Measurements from ENCODE around the gene RPL13.
"Not testable (repeated sequence)": the region's sequence is repeated elsewhere in the genome, so short reads cannot be mapped to it uniquely, and the experiment has no call there.

The RPL13 gene

GRCh38 chr16:89581045-89581695 lies 20.7 kb downstream of the RPL13 start:
- FAIRE-seq: no peak

GRCh38 chr16:89581861-89582563 lies 21.5 kb downstream of the RPL13 start:
- FAIRE-seq: no peak

GRCh38 chr16:89582614-89583196 lies 22.2 kb downstream of the RPL13 start:
- FAIRE-seq: no peak

GRCh38 chr16:89583197-89583894 lies 22.9 kb downstream of the RPL13 start:
- FAIRE-seq: no peak

- no peak for FAIRE-seq
Observed at GRCh38 chr16:89583895-89584644, 23.6 kb downstream of the RPL13 start.

- FAIRE-seq: no peak
Observed at GRCh38 chr16:89584768-89585549, 24.5 kb downstream of the RPL13 start.

GRCh38 chr16:89586218-89586617 lies 25.7 kb downstream of the RPL13 start:
- FAIRE-seq: no peak

GRCh38 chr16:89586853-89587252 lies 26.4 kb downstream of the RPL13 start:
- FAIRE-seq: no peak

- not testable (repeated sequence) for FAIRE-seq
Observed at GRCh38 chr16:89587676-89588075, 27.2 kb downstream of the RPL13 start.

- no peak for FAIRE-seq
Observed at GRCh38 chr16:89588413-89589109, 28.1 kb downstream of the RPL13 start.

GRCh38 chr16:89589241-89589926 lies 28.9 kb downstream of the RPL13 start:
- FAIRE-seq: no peak

- FAIRE-seq: no peak
Observed at GRCh38 chr16:89593841-89594240, 33.4 kb downstream of the RPL13 start.

GRCh38 chr16:89595330-89596060 lies 35.0 kb downstream of the RPL13 start:
- no peak for FAIRE-seq

GRCh38 chr16:89596061-89596689 lies 35.7 kb downstream of the RPL13 start:
- FAIRE-seq: no peak

GRCh38 chr16:89596957-89597649 lies 36.6 kb downstream of the RPL13 start:
- FAIRE-seq: no peak

GRCh38 chr16:89598199-89598598 lies 37.7 kb downstream of the RPL13 start:
- no peak for FAIRE-seq

- no peak for FAIRE-seq
Observed at GRCh38 chr16:89599451-89599858, 39.0 kb downstream of the RPL13 start.

- no peak for FAIRE-seq
Observed at GRCh38 chr16:89599902-89600301, 39.4 kb downstream of the RPL13 start.

- no peak for FAIRE-seq
Observed at GRCh38 chr16:89600427-89600826, 39.9 kb downstream of the RPL13 start.

Data from endometrium (tissue), 2 donors.